H9 (cell line): Measurements from ENCODE around the gene IDI2. TPM values are rescaled to one million over a fixed set of nuclear protein-coding genes. Genes with fewer than 3 reads are reported as not detected.
A peak's percentile ranks its signal among the peaks of the same experiment; 100 is the strongest.

Experiments used
- DNase-seq: peaks from one replicate; pipeline ENCODE4 v3.0.0-alpha.2; 2017
- H2AFZ ChIP-seq: one replicate; pipeline ENCODE4 v1.6.1; 2013; ENCODE audit warnings: mild to moderate bottlenecking, low read length, control low read depth, moderate library complexity
- H2AK5ac ChIP-seq: 2 replicates; pipeline ENCODE4 v1.6.1; 2013; ENCODE audit warnings: low read length, control low read depth, mixed read lengths; ENCODE audit not compliant: insufficient read length
- H2BK120ac ChIP-seq: one replicate; pipeline ENCODE4 v1.6.1; 2013; ENCODE audit warnings: low read depth, mild to moderate bottlenecking, low read length, control low read depth, inconsistent platforms; ENCODE audit not compliant: poor library complexity, severe bottlenecking
- H2BK12ac ChIP-seq: 2 replicates; pipeline ENCODE4 v1.6.1; 2013; ENCODE audit warnings: low read length, control low read depth, mixed read lengths, low read depth; ENCODE audit not compliant: insufficient read length
- H2BK15ac ChIP-seq: 2 replicates; pipeline ENCODE4 v1.6.1; 2013; ENCODE audit warnings: low read depth, low read length, control low read depth
- H2BK20ac ChIP-seq: one replicate; pipeline ENCODE4 v1.6.1; 2013; ENCODE audit warnings: low read depth, mild to moderate bottlenecking, low read length, control low read depth, inconsistent platforms; ENCODE audit not compliant: poor library complexity, severe bottlenecking
- H2BK5ac ChIP-seq: 2 replicates; pipeline ENCODE4 v1.6.1; 2013; ENCODE audit warnings: low read length, control low read depth, mixed read lengths; ENCODE audit not compliant: insufficient read length
- H3K14ac ChIP-seq: 2 replicates; pipeline ENCODE4 v1.6.1; 2013; ENCODE audit warnings: low read length, control low read depth; ENCODE audit not compliant: insufficient read depth
- H3K18ac ChIP-seq: 2 replicates; pipeline ENCODE4 v1.6.1; 2013; ENCODE audit warnings: low read depth, mild to moderate bottlenecking, mixed read lengths, low read length, control low read depth; ENCODE audit not compliant: insufficient read length
- H3K23ac ChIP-seq: 2 replicates; pipeline ENCODE4 v1.6.1; 2013; ENCODE audit warnings: low read length, control low read depth, mixed read lengths, low read depth; ENCODE audit not compliant: insufficient read length
- H3K23me2 ChIP-seq: 2 replicates; pipeline ENCODE4 v1.6.1; 2013; ENCODE audit warnings: low read depth, mild to moderate bottlenecking, mixed read lengths, low read length, control low read depth; ENCODE audit not compliant: insufficient read length, poor library complexity, severe bottlenecking
- H3K27ac ChIP-seq: 2 replicates; pipeline ENCODE4 v1.5.1; 2013; ENCODE audit warnings: low read length, control low read depth, mixed read lengths, low read depth; ENCODE audit not compliant: insufficient read length
- H3K27me3 ChIP-seq: 2 replicates; pipeline ENCODE4 v1.6.1; 2013; ENCODE audit warnings: low read length, control low read depth, inconsistent platforms; ENCODE audit not compliant: insufficient read depth
- H3K4ac ChIP-seq: 2 replicates; pipeline ENCODE4 v1.6.1; 2013; ENCODE audit warnings: low read depth, mild to moderate bottlenecking, control low read depth, inconsistent platforms, low read length, moderate library complexity
- H3K4me1 ChIP-seq: 2 replicates; pipeline ENCODE4 v1.6.1; 2013; ENCODE audit warnings: low read length, control low read depth, inconsistent platforms; ENCODE audit not compliant: insufficient read depth
- H3K4me2 ChIP-seq: 2 replicates; pipeline ENCODE4 v1.6.1; 2013; ENCODE audit warnings: low read length, control low read depth, mixed read lengths; ENCODE audit not compliant: insufficient read length, insufficient read depth
- H3K56ac ChIP-seq: 2 replicates; pipeline ENCODE4 v1.6.1; 2013; ENCODE audit warnings: low read depth, mild to moderate bottlenecking, mixed read lengths, low read length, control low read depth; ENCODE audit not compliant: insufficient read length
- H3K79me1 ChIP-seq: 2 replicates; pipeline ENCODE4 v1.6.1; 2013; ENCODE audit warnings: low read depth, mild to moderate bottlenecking, moderate library complexity, low read length, control low read depth, inconsistent platforms; ENCODE audit not compliant: insufficient read depth, poor library complexity, severe bottlenecking
- H3K79me2 ChIP-seq: 2 replicates; pipeline ENCODE4 v1.6.1; 2013; ENCODE audit warnings: low read length, control low read depth, inconsistent platforms; ENCODE audit not compliant: insufficient read depth
- H3K9ac ChIP-seq: 2 replicates; pipeline ENCODE4 v1.6.1; 2013; ENCODE audit warnings: low read length, control low read depth, mixed read lengths; ENCODE audit not compliant: insufficient read length; ENCODE audit errors: extremely low read depth
- H3K9me3 ChIP-seq: one replicate; pipeline ENCODE4 v1.6.1; 2013; ENCODE audit warnings: low read depth, low read length, inconsistent platforms; ENCODE audit not compliant: control insufficient read depth
- H3T11ph ChIP-seq: one replicate; pipeline ENCODE4 v1.6.1; 2013; ENCODE audit warnings: mild to moderate bottlenecking, low read length, control low read depth, inconsistent platforms
- H4K20me1 ChIP-seq: one replicate; pipeline ENCODE4 v1.6.1; 2013; ENCODE audit not compliant: control insufficient read depth, insufficient read length, insufficient read depth
- H4K5ac ChIP-seq: 2 replicates; pipeline ENCODE4 v1.6.1; 2013; ENCODE audit warnings: low read depth, mild to moderate bottlenecking, mixed read lengths, low read length, control low read depth; ENCODE audit not compliant: insufficient read length
- H4K8ac ChIP-seq: replicated peaks from 2 replicates; pipeline ENCODE4 v1.6.1; 2013; ENCODE audit warnings: low read length, control low read depth, mixed read lengths, low read depth; ENCODE audit not compliant: insufficient read length
- H4K91ac ChIP-seq: 2 replicates; pipeline ENCODE4 v1.6.1; 2013; ENCODE audit warnings: low read depth, mild to moderate bottlenecking, moderate library complexity, mixed read lengths, low read length, control low read depth; ENCODE audit not compliant: insufficient read length
- H3K27ac Mint-ChIP-seq, 3 experiments: 2 replicates in 2 of 3; 3 replicates in 1 of 3; pipeline ENCODE4 v1.8.0; 2020 to 2021; ENCODE audit warnings: mixed read lengths in 3 of 3, mild to moderate bottlenecking in 1 of 3, moderate library complexity in 1 of 3
- H3K27me3 Mint-ChIP-seq: 2 replicates; pipeline ENCODE4 v1.8.0; 2021; ENCODE audit warnings: low read depth, mild to moderate bottlenecking, moderate library complexity, mixed read lengths
- H3K36me3 Mint-ChIP-seq, 3 experiments: 2 replicates in 2 of 3; 3 replicates in 1 of 3; pipeline ENCODE4 v1.8.0; 2020 to 2021; ENCODE audit warnings: low read depth in 3 of 3, mixed read lengths in 3 of 3; ENCODE audit not compliant: insufficient read depth in 1 of 3
- H3K4me1 Mint-ChIP-seq, 2 experiments: 2 replicates each; pipeline ENCODE4 v1.8.0; 2020; ENCODE audit warnings: mixed read lengths in 2 of 2
- H3K4me3 Mint-ChIP-seq, 2 experiments: 2 replicates in 1 of 2; 3 replicates in 1 of 2; pipeline ENCODE4 v1.8.0; 2020 to 2021; ENCODE audit warnings: mild to moderate bottlenecking in 2 of 2, mixed read lengths in 2 of 2, moderate library complexity in 1 of 2
- H3K9me3 Mint-ChIP-seq, 2 experiments: 2 replicates in 1 of 2; 3 replicates in 1 of 2; pipeline ENCODE4 v1.8.0; 2020; ENCODE audit warnings: mild to moderate bottlenecking in 2 of 2, mixed read lengths in 2 of 2, moderate library complexity in 1 of 2
- WGBS: extraction: QIAGEN DNeasy Blood & Tissue Kit; methylation state at CpG from one replicate; pipeline ENCODE4 v1.1.7; 2013; ENCODE audit warnings: missing lambda C conversion rate, low lambda C conversion rate, mixed read lengths; ENCODE audit not compliant: insufficient read length; ENCODE audit errors: extremely low coverage; 5-methylcytosine and 5-hydroxymethylcytosine counted together
- total RNA-seq: library from RNA; stranded (reverse); gene quantifications from 2 replicates; pipeline ENCODE4 v1.2.1, GENCODE V29; 2021
- TF ChIP-seq, protein P1 (sequence below): fragments of 200-600 bp; sonication (generic); conservative IDR thresholded peaks from 3 replicates; pipeline ENCODE4 v1.8.0; 2021; ENCODE audit warnings: antibody characterized with exemption, mild to moderate bottlenecking

The IDI2 gene
- total RNA-seq, 1 experiment from 2014 or later: not detected

- H3K4me1 Mint-ChIP-seq: peaks cover 34 to 37% of the 10 kb centered on the region in 2 experiments
- peak within 1 kb of the TSS; percentile 98 to 100 (median 99) for H3K27ac Mint-ChIP-seq
- no peaks in the 10 kb centered on the region for H4K20me1 ChIP-seq
Measured at GRCh38 chr10:1048732-1049424, 23.2 kb upstream of the IDI2 start, which contains the start of gene IDI1. IDI1 (minus strand) TSS chr10:1049119; CDS start chr10:1049003, 116 bp downstream.

More at GRCh38 chr10:1048732-1049424, 23.2 kb upstream of the IDI2 start, which contains the start of gene IDI1:
- no peak within 1 kb of the TSS for H2AK5ac ChIP-seq
- Mint-ChIP-seq H3K9me3 (no peaks in the 10 kb centered on the region; a peak in 2 of 5 replicates), H3K4me3 (peak within 1 kb of the TSS; percentile 93 to 96), H3K36me3 (peaks cover 22 to 52% (median 49%) of the 10 kb centered on the region in 3 experiments), H3K27me3 (no peaks in the 10 kb centered on the region)
- H3K4me2 ChIP-seq: peak within 1 kb of the TSS; percentile 51
- no peak within 1 kb of the TSS for H2BK120ac ChIP-seq
- DNase-seq: peak; percentile 99
- H4K8ac ChIP-seq: no peak within 1 kb of the TSS
- peak within 1 kb of the TSS; percentile 91; the same call in 1 of the 2 replicates for H3K14ac ChIP-seq
- H2BK5ac ChIP-seq: peak within 1 kb of the TSS; percentile 2
- no peak within 1 kb of the TSS for H2BK12ac ChIP-seq
- no peak within 1 kb of the TSS for H2BK20ac ChIP-seq
- no peak within 1 kb of the TSS for H4K91ac ChIP-seq
- H3K79me2 ChIP-seq: peaks cover 33% of the 10 kb centered on the region
- no peaks in the 10 kb centered on the region for H3K9me3 ChIP-seq
- TF ChIP-seq, protein P1, sequence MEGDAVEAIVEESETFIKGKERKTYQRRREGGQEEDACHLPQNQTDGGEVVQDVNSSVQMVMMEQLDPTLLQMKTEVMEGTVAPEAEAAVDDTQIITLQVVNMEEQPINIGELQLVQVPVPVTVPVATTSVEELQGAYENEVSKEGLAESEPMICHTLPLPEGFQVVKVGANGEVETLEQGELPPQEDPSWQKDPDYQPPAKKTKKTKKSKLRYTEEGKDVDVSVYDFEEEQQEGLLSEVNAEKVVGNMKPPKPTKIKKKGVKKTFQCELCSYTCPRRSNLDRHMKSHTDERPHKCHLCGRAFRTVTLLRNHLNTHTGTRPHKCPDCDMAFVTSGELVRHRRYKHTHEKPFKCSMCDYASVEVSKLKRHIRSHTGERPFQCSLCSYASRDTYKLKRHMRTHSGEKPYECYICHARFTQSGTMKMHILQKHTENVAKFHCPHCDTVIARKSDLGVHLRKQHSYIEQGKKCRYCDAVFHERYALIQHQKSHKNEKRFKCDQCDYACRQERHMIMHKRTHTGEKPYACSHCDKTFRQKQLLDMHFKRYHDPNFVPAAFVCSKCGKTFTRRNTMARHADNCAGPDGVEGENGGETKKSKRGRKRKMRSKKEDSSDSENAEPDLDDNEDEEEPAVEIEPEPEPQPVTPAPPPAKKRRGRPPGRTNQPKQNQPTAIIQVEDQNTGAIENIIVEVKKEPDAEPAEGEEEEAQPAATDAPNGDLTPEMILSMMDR: no peak
- no peak within 1 kb of the TSS for H3K23ac ChIP-seq
- H3K9ac ChIP-seq: peak within 1 kb of the TSS; percentile 73
- H3K56ac ChIP-seq: no peak within 1 kb of the TSS
- H2BK15ac ChIP-seq: no peak within 1 kb of the TSS
- H3K18ac ChIP-seq: peak within 1 kb of the TSS; percentile 78
- H3K79me1 ChIP-seq: peaks cover 2% of the 10 kb centered on the region
- H3K27ac ChIP-seq: peak within 1 kb of the TSS; percentile 59
- peak within 1 kb of the TSS; percentile 4 for H4K5ac ChIP-seq
- no peaks in the 10 kb centered on the region for H3K27me3 ChIP-seq
- no CpG with 5 or more reads among the region's 83 CpGs for WGBS
- H3T11ph ChIP-seq: no peak within 1 kb of the TSS
- no peak within 1 kb of the TSS for H2AFZ ChIP-seq
- H3K4me1 ChIP-seq: peaks cover 3% of the 10 kb centered on the region; the same call in 1 of the 2 replicates
- no peak within 1 kb of the TSS for H3K4ac ChIP-seq
- H3K23me2 ChIP-seq: peaks cover 5% of the 10 kb centered on the region
